ENCODE results near the gene SORCS2.

Gene SORCS2

GRCh38 chr4:7691982-7692381 is 499.6 kb downstream of the SORCS2 start:
- DNase-seq (ENCODE audit: extremely low spot score): no peak
- POLR2A ChIA-PET: no interaction called here

GRCh38 chr4:7692451-7693236 is 500.3 kb downstream of the SORCS2 start:
- no peak for TF ChIP-seq CTCF (IDR thresholded peaks at IDR 0.05; ENCODE audit: control extremely low read depth, extremely low read depth, low read depth, missing control alignments)
- no peak for DNase-seq (ENCODE audit: extremely low spot score)
- POLR2A ChIA-PET: no interaction called here
- CTCF ChIA-PET: no interaction called here

More at GRCh38 chr4:7691982-7692381, 499.6 kb downstream of the SORCS2 start:
- TF ChIP-seq CTCF (IDR thresholded peaks at IDR 0.05; ENCODE audit: control extremely low read depth, extremely low read depth, low read depth, missing control alignments): no peak
- CTCF ChIA-PET: no interaction called here

- no peak for DNase-seq (ENCODE audit: extremely low spot score)
- ChIA-PET CTCF (no interaction called here), POLR2A (no interaction called here)
- no peak for TF ChIP-seq CTCF (IDR thresholded peaks at IDR 0.05; ENCODE audit: control extremely low read depth, extremely low read depth, low read depth, missing control alignments)
Measured at GRCh38 chr4:7693237-7693608, 500.9 kb downstream of the SORCS2 start.

GRCh38 chr4:7693711-7694110 is 501.4 kb downstream of the SORCS2 start:
- POLR2A ChIA-PET: no interaction called here

GRCh38 chr4:7694324-7694723 is 502.0 kb downstream of the SORCS2 start:
- DNase-seq (ENCODE audit: extremely low spot score): no peak
- TF ChIP-seq CTCF (IDR thresholded peaks at IDR 0.05; ENCODE audit: control extremely low read depth, extremely low read depth, low read depth, missing control alignments): no peak
- CTCF ChIA-PET: no interaction called here
- POLR2A ChIA-PET: no interaction called here

More at GRCh38 chr4:7693711-7694110, 501.4 kb downstream of the SORCS2 start:
- TF ChIP-seq CTCF (IDR thresholded peaks at IDR 0.05; ENCODE audit: control extremely low read depth, extremely low read depth, low read depth, missing control alignments): no peak
- no peak for DNase-seq (ENCODE audit: extremely low spot score)
- CTCF ChIA-PET: no interaction called here

- POLR2A ChIA-PET: no interaction called here
- CTCF ChIA-PET: interaction anchor here (1.2 kb wide), 1 partner anchor 23 kb away, joined by 3 read pairs; no protein-coding TSS in a partner anchor
- no peak for DNase-seq (ENCODE audit: extremely low spot score)
- TF ChIP-seq CTCF (IDR thresholded peaks at IDR 0.05; ENCODE audit: control extremely low read depth, extremely low read depth, low read depth, missing control alignments): no peak
Measured at GRCh38 chr4:7697343-7697742, 505.0 kb downstream of the SORCS2 start.

All from GM10248 (cell line).